HG02759 (cell line): ENCODE data around the gene MEIOSIN.
A peak's percentile ranks its signal among the peaks of the same experiment; 100 is the strongest.
"Not testable (repeated sequence)": the region's sequence is repeated elsewhere in the genome, so short reads cannot be mapped to it uniquely, and the experiment has no call there.

Source experiments
- ATAC-seq: cut with Tn5 transposase; IDR thresholded peaks from one replicate; pipeline ENCODE4 v1.9.1; 2021; ENCODE audit warnings: mild to moderate bottlenecking, moderate library complexity; ENCODE audit not compliant: unreplicated experiment

MEIOSIN gene, protein sequence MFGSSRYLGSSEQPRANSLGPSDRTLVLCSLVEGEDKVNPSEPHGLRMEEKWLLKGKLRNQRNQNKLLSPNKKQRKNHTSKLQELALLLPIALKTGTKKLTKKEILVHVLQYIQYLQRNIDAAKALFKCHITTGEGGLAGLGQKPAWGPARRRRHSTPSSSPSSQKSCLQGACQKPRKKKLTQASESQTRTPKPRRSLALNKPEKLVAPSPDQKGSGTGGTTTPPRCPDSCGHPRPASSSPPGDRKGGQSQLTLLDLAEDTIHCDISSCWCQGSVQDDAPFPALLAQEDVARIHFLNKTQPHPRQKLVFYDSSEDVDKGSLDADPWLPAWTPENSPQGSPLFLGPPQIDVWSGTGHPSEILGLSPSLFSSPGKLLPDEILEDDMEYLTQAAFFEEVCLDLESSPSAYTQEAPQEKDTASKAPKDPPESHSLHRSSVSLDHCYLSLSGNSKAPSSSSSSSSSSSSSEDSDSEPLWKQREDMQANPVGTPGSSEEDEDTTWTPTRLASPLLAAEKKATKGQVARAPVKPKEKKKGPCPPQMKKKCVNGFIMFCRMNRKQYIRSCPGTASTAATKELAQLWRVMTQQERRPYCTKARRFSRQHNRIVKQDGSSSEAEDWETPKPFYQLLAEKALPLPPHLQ

DNA sequence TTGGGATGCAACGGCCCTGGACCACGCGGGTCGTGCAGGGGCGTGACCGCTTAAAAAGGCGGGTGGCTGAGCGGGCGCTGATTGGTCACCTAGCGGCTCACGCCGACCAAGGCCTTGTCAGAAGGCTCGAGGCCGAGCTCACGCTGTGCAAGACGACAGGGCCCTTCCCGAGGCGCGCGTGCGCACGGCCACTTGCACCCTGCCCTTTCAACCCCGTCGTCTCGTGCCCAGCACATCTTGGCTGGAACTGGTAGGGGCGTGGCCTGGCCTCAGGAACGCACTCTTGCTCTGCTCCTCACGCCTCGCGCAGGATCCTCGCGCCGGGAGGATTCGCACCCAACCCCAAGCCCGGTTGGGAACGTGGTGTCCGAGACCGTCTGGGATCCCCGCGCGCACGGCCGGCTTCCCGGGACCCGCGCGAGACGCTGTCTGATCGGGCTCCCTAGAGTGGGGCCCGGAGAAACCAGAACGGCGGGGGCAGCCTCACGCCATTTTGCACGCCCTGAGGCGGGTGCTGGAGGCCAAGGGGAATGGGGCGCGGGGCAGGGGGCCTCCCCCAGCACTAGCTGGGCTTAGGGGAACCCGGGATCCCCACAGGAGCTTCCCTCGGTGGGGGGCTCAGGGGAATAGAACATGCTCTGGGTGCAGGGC lies at the start of gene MEIOSIN:
TSS of gene MEIOSIN (plus strand) at position 280 of the 651 bp plus-strand sequence. CDS start 1,938 bp downstream, outside the sequence.
- no peak for ATAC-seq

DNA sequence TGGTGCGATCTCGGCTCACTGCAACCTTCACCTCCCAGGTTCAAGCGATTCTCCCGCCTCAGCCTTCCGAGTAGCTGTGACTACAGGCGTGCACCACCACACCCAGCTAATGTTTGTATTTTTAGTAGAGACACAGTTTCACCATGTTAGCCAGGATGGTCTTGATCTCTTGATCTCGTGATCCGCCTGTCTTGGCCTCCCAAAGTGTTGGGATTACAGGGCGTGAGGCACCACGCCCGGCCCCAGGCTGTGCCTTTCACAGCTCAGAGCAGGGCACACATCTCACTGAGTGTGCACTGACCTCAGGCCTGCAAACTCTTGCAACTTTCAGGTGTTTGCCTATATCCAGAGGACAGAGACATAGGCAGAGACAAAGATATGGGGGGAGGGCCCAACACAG lies 48.2 kb upstream of the MEIOSIN start:
- not testable (repeated sequence) for ATAC-seq

DNA sequence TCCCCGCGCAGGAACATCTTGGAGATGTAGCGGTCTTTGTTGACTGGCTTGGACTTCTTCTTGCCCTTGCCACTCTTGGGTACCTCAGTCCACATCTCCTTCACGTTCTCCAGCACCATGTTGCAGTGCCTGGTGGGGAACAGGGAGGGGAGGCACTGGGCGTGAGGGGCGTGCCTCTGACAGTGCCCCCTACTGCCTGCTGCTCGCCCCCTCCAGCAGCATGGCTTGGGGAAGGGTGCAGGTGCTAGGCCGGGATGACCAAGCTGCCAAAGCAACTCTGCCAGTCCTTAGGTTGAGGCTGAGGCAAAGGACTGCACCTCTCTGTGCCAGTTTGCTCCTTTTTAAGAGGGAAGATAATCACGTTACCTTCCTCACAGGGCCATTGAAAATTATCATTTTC lies 45.6 kb upstream of the MEIOSIN start:
- no peak for ATAC-seq

DNA sequence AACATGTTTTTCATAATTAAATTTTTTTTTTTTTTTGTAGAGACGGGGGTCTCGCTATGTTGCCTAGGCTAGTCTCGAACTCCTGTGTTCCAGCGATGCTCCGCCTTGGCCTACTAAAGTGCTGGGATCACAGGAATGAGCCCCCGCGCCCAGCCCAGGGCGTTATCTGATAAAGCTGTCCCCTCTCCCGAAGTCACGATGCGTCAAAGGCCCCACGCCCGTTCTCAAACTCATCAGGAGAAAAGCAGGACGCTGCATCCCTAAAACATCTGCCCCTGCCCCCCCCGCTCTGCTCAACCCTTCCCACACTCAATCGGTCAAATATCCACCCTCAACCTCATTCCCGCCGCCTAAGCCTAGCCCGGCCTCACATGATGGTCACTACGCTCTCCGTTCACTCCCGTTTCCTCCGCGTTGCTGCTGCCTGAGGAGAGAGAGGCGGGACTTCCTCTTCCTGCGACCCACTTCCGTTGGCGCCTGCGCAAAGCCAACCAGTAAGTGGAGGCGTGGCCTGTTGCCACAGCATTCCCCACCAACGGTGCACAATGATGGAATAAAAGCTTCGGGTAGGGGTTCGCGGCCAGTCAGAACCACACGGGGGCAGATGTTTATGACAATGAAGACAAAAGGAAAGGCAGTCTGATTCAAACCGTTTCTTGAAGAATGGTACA lies 41.6 kb upstream of the MEIOSIN start, which contains the start of gene SNRPD2:
TSS of gene SNRPD2 (minus strand) at position 438 of the 671 bp plus-strand sequence. CDS start at position 373, 65 bp downstream.
- ATAC-seq: peak; percentile 57

DNA sequence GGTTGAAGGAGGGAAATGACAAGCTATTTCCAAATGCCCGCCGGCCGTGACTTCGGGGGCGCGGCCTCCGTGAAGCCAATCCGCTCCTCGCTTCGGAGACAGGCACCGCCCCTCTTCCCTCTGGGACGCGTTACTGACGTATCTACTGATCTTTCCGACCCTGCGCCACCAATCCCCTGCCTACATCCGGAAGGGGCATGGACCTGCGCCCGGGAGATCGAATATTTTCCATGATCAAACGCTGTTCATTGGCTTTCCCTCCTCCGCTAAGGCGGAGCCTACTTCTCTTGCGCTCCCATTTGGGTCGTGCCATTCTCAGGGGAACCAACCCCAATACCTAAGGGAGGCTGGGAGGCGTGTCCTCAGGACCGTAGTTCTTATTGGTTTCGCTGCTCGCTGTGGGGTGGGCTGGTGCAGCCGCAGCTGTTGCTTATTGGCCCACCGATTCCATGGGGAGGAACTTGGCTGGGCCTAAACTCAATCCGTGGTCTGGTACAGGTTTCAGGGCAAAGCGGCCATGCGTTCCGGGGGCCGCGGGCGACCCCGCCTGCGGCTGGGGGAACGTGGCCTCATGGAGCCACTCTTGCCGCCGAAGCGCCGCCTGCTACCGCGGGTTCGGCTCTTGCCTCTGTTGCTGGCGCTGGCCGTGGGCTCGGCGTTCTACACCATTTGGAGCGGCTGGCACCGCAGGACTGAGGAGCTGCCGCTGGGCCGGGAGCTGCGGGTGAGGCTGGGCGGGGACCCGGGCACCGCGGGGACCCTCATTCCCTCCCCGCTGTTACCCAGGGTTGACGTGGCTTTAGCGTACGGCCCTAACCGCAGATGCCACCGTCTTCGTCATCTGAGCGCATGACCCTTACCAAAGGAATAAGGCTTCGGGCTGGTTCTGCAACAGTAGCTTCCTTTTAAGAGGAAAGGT lies 40.8 kb upstream of the MEIOSIN start, which contains the start of gene QPCTL:
TSS of gene QPCTL (plus strand) at position 480 of the 919 bp plus-strand sequence. CDS start at position 518, 38 bp downstream.
- peak; percentile 83 for ATAC-seq

DNA sequence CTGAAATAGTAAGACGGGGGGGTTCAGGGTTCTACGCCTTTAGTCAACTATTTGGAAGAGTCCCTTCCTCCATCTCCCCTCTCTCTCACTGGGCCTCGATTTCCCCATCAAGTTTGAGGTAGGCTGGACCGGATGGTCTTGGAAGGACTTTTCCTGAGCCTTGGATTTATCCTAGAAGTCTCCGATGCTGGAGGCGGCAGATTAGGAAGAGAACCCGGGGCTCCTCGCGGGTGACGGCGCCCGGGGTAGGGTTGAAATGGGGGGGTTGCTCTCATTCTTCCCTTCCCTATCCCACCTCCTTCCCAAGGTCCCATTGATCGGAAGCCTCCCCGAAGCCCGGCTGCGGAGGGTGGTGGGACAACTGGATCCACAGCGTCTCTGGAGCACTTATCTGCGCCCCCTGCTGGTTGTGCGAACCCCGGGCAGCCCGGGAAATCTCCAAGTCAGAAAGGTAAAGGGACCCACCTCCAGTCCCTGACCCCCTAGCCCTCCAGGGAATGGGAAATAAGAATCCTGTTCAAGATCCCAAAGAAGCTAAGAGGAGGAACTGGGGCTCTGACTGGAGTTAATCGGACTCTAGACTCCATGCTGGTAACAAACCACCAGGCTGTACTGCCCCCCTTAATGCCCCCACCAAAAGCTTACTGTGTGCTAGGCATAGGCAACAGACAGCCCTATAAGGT lies 40.0 kb upstream of the MEIOSIN start:
- no peak for ATAC-seq

DNA sequence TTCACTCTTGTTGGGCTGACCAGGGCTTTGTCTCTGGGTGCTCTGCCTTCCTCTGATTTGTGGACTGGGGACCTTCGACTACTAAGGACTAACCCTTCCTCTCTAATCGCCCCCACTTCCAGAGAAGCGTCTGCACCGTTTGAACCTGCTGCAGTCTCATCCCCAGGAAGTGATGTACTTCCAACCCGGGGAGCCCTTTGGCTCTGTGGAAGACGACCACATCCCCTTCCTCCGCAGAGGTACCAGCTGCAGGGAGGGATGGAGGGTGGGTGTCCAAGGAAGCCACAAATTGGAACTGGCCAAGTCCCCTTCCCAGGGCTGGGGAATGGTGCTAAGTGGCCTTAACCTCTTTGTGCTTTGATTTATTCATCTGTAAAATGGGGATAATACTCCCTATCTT lies 31.6 kb upstream of the MEIOSIN start:
- no peak for ATAC-seq

DNA sequence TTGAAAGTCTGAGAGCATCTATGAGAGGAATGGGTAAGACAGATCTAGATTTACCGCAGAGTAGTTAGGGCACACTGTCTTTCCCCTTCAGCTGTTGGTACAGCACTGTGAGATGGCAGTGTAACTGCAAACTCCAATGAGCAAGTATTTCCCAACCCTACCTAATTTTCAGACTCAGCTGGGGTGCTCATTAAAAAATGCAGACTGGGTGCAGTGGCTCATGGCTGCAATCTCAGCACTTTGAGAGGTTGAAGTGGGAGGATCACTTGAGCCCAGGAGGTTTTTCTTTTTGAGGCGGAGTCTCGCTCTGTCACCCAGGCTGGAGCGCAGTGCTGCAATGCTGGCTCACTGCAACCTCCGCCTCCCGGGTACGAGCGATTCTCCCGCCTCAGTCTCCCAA lies 28.1 kb upstream of the MEIOSIN start:
- no peak for ATAC-seq

DNA sequence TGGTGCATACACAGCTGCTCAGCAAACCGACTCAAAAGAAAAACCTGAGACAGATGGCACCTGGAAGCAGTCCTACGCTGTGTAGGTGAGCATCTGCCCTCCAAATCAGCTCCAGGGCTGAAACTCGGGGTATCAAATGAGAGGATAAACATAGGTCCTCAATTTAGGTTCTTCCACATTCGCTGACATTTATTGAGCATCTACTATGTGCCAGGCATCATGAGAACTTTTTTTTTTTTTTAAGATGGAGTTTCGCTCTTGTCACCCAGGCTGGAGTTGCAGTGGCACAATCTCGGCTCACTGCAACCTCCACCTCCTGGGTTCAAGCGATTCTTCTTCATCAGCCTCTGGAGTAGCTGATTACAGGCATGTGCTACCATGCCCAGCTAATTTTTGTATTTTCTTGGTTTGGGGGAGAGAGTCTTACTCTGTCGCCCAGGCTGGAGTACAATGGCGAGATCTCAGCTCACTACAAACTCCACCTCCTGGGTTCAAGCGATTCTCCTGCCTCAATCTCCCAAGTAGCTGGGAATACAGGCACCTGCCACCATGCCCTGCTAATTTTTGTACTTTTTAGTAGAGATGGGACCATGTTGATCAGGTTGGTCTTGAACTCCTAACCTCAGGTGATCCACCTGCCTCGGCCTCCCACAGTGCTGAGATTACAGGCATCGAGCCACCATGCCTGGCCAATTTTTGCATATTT lies 27.4 kb upstream of the MEIOSIN start:
- ATAC-seq: no peak

DNA sequence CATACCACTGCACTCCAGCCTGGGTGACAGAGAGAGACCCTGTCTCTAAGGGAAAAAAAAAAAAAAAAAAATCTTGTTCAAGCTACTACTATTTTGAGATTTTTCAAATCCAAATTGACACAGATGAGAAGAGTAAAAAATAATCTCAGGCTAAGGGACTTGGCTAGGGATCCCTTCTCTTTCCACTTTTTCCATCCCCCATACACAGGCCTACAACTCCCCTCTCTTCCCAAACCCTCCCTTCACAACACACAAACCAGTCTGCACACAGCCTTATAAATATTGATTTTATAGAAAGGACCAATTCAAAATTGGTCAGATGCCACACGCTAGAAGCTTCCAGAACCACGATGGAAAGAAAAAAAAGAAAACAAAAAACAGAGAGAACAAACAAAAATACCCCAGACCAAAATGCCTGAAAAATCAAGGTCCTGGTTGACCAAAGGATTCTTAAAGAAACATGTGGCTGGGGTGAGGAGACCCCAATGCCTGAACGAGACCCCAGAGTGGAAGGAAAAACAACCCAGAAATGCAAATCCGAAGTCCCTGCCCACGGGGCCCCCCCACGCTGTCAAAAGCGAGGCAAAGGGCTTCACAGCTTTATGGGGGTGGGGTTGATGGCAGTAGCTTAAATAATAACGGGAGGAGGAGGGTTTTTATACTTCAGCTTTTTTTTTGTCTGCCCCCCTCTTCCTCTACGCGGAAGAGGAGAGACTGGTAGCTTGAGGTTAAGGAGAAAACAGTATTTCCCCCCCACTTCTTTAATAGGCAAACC lies 22.7 kb upstream of the MEIOSIN start:
- ATAC-seq: no peak

DNA sequence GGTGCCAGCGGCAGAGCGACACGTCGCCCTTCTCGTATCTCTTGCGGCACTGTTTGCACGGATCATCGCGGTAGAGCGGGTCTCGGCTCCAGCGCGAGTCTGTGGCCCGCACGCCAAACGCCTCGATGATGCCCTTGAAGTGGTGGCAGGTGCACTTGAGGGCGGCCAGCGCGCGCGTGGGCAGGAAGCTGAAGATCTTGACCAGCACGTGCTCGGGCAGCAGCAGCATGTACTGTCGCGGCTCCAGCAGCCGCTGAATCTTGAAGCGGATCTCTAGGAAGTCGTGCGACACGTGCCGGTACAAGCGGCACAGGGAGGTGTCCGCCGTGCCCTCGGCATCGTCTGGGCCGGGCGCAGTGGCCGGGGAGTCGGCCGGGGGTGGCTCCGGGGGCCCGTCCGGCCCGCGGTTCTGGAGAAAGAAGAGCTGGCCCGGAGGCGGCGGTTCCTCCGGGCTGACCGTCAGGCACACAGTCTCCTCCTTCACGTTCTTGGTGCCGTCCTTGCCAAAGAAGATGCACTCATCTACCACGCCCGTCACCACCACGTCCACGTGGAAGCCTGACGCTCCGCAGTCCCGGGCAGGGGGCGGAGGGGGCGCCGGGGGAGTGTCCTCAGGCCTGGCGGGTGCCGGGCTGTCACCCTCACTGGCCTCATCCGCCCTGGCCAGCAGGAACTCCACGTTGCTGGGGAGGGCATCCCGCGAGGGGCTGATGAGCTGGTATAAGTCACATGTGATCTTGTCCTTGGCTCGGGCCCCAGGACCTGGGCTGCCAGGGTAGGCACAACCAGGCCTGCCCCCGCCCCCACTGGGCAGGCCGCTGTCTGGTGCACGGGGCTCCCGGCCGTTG lies 21.2 kb upstream of the MEIOSIN start:
- ATAC-seq: no peak

DNA sequence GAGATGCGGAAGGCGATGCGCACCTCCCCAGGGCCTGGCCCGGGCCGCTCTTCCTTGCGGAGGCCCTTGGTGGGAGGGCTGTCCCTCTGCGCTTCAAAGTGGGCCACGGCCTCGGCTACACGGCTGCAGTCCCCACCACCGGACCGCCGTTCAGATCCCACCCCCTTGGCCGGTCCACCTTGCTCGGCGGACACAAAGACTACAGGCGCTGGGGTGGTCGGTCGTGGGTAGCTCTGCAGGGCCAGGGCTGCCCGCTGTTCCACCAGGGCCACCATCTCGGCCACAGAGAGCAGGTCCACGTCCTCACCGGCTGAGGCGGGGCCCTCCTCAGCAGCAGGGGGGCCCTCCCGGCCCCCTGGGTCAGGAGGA lies 20.6 kb upstream of the MEIOSIN start:
- ATAC-seq: no peak

DNA sequence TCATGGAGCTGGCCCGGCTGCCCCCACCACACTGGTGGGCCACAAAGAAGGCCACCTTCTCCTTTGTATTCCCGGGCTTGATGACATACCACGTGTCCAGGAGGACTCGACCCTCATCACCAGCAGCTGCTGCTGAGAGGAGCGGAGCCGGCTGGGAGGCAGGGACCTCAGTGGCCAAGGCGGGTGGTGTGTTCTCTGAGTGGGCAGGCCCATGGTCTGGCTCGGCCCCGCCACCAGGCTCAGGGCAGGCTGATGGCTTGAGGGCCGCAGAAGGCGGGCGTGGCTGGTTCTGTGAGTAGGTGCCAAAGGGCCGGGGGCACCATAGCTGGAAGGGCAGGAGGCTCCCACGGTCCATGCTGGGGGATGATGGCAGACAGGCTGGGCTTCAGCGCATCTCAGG lies 20.1 kb upstream of the MEIOSIN start:
- ATAC-seq: no peak

DNA sequence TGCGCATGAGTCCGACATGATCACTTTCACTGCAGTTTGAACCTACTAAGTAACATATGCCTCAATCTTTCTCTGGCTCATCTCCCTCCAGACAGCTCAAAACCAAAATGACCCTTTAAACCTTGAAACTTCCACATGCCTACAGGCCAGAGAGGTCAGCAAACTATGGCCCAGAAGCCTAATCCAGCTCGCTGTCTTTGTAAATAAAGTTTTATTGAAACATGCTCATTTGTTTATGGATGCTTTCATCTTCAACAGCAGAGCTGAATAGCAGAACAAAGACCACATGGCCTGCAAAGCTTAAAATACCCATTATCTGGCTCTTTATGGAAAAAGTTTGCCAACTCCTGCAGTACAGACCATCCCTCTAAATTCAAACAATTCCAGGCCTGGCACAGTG lies 18.1 kb upstream of the MEIOSIN start:
- ATAC-seq: no peak

DNA sequence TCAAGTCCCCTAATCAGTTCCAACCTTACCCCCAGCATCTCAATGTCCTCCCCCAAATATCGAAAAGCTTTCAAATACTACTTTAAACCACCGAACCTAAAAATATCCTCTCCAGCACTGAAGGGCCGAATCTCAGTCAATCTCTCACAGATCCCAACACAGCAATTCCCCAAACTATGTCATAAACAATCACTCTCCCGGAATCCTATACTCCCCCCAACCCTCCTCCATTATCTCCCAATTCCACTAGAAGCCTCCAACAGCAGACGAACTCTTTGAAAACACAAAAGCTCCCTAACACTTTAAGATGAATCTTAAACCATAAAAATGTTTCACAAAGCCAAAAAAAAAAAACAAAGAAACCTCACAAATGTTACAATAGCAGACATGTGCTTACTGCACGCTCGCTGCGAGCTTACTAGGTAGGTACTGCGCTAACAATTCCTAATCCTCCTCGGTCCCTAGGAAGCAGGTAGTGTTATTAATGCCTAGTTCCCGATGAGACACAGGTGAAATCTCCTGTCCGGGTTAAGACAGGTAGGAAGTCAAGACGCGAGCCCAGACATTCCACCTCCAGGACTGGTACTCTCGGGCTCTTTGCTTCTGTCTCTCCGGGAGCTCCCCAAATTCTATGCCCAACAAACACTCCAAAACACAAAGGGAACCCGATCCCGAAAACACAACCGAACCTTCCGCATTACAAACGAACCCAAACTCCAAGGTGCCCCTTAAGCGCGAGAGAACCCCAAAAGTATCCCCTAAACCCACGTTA lies 16.7 kb upstream of the MEIOSIN start:
- no peak for ATAC-seq
